GM21390 (cell line): ENCODE measurements around the gene GFRAL.
"Not testable (repeated sequence)": the region's sequence is repeated elsewhere in the genome, so short reads cannot be mapped to it uniquely, and the experiment has no call there.

ENCODE experiments used
- ATAC-seq: cut with Tn5 transposase; IDR thresholded peaks from one replicate; pipeline ENCODE4 v1.9.1; 2021; ENCODE audit not compliant: unreplicated experiment

Gene GFRAL, protein sequence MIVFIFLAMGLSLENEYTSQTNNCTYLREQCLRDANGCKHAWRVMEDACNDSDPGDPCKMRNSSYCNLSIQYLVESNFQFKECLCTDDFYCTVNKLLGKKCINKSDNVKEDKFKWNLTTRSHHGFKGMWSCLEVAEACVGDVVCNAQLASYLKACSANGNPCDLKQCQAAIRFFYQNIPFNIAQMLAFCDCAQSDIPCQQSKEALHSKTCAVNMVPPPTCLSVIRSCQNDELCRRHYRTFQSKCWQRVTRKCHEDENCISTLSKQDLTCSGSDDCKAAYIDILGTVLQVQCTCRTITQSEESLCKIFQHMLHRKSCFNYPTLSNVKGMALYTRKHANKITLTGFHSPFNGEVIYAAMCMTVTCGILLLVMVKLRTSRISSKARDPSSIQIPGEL

DNA sequence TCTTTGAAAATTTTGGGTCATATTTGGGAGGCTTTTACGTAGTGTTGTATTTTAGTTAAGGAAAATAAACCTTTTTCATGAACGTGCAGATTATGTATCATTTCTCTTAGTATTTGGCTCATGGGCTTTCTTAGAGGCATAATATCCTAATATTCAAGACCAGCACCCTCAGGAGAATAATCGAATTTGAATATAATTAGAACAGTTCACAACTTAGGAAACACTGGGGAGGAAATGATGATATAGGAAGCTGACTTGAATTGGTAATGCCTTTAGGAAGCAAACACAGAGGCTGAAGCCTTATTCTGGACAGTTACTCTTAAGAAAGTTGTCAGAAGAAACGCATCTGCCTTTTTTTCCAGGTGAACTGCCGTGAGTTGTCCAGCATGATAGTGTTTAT, at the start of gene GFRAL:
GFRAL (plus strand) TSS at position 301 of the 400 bp plus-strand sequence; CDS start at position 387, 86 bp downstream.
- no peak for ATAC-seq

DNA sequence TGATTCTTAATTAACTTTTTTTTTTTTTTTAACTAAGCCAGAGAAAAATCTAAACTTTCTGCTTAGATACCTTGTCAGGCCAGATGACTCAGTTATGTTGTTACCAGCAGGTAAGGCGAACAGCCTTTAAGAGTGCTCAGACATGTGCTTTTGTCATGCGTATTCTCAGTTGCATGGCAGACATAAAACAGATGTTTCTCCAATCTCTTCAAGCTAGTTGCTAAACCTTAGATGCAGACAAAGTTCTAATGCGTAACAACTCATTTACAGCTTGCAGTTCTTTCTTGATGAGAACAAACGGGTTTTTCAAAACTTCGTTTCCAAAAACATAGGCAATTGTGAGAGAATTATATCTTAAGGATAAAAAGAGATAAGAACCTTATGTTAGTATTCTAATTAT, 49.6 kb upstream of the GFRAL start:
- no peak for ATAC-seq

DNA sequence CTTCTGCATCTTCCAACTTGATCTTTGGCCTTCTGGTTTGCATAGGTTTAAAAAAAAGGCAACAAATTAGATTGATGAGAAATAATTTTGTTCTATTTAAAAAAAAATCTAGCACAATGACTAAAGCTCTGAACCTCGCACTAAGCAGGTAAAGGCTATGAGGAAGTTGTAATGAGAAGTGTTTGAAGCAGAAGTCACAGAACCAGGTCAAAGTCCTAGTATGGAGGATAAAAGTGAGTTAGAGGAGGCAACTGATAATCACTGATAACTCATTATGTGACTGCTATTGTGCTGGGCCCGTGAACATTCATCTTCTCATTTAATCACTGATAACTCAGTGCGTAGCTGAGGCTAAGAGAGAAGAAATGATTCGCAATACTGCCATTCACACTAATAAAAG, 46.1 kb upstream of the GFRAL start:
- no peak for ATAC-seq

DNA sequence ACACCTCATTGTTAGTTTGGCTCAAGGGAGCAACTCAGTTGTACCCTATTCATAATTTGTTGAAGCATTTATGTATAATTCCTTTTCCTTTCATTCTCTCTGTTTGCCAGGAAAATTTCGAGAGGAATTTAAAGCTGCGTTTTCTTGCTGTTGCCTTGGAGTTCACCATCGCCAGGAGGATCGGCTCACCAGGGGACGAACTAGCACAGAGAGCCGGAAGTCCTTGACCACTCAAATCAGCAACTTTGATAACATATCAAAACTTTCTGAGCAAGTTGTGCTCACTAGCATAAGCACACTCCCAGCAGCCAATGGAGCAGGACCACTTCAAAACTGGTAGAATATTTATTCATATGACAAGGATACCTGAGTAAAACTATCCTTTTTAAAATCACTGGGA, 45.2 kb upstream of the GFRAL start:
- no peak for ATAC-seq

DNA sequence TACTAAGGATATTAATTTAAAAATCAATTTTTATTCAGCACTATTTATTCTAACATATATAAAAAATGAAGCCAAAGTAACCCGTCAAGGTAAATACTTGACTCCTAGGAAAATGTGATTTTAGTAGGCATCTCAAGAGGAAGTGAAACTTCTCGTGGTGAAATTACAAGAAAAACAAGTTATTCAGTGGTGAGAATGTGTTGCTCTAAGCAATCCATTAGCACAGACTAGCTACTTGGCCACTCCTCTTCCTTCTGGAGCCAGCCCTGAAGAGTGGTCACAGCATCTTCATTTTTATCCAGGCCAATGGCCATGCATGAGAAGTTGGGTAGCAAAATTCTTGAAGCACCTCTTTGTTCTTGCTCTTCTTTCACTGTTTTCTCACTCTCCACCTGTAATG, 40.4 kb upstream of the GFRAL start:
- ATAC-seq: no peak

DNA sequence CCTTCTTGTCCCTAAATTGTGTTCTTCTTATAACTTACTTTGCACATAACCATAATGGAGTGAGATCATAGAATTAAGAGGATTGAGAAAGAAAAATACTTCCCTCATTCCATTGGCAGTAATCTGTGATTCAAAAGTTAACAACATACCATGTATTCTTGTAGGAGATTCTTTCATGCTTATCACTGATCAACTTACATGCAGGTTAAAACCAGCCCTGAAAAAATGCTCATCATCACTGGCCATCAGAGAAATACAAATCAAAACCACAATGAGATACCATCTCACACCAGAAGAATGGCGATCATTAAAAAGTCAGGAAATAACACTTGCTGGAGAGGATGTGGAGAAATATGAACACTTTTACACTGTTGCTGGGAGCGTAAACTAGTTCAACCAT, 36.5 kb upstream of the GFRAL start:
- no peak for ATAC-seq

DNA sequence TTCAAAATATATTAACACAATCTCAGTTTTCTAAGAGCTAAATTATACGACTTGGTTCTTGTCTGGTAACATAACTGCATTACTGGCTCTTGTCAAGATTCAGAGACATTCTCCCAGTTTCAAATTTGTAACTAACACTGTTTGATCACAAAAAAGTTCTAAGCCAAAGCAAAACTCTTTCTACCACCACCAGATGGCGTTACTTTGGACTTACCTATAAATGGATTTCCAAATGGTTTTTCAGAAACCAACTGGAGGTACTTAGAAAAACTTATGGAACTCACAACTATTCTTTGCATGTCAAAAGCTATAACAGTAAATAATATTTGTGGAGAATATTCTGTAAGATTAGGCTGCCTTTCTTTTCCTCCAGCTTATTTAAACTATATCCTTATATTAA, 34.2 kb upstream of the GFRAL start:
- no peak for ATAC-seq

DNA sequence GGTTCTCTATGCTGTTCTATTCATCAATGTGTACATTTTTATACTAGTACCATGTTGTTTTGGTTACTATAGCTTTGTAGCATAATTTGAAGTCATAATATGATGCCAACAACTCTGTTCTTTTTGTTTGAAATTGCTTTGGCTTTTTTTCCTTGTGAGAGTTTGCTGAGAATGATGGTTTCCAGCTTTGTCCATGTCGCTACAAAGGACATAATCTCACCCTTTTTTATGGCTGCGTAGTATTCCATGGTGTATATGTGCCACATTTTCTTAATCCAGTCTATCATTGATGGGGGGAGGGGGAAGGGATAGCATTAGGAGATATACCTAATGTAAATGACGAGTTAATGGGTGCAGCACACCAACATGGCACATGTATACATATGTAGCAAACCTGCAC, 30.1 kb upstream of the GFRAL start:
- ATAC-seq: not testable (repeated sequence)

DNA sequence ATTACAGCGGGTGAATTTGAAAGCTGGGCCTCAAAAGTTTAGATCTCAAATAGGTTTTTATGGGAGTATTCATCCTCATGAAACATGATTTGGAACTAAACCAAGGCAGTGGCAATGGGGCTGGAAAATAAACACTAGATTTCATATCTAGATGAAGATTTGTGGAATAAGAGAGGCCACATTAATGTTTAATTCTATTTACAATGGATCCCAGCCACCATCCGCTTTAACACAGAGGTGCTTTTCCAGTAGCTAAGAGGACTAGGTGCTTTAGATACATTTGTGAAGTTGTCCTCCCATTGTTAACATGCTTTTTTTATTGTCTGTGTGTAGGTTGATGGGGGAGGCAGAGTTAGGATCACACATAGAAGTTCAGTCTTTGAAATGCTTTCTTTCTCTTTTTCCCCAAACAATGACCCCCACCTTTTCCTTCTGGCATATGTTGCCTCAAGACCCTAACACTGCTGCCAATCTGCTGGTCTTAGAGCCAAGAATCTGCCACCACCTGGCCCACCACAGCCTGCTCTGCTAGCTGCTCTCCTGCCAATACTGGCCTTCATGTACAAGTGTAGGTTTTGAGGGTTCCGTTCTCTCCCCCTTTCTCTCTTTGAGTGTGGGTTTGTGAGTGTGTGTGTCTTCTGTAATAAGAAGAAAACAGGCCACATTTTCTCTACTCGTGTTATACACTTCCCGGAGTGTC, 27.8 kb upstream of the GFRAL start:
- ATAC-seq: no peak

DNA sequence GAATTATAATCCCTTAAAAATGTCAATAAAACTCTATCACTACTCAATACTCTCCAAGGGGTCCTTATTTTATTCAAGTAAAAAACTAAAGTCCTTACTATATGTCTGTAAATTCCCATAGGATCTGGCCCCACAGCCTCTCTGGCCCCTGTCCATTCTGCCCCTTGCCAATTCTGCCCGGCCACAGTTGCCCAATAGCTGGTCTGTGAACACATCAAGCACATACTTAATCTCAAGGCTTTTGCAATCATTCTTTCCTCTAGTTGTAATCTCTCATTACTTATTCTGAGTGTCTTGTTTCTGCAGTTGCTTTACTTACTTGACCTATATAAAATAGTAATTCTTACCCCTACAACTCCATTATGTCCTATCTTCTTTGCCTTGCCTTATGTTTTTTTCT, 22.5 kb upstream of the GFRAL start:
- ATAC-seq: no peak

DNA sequence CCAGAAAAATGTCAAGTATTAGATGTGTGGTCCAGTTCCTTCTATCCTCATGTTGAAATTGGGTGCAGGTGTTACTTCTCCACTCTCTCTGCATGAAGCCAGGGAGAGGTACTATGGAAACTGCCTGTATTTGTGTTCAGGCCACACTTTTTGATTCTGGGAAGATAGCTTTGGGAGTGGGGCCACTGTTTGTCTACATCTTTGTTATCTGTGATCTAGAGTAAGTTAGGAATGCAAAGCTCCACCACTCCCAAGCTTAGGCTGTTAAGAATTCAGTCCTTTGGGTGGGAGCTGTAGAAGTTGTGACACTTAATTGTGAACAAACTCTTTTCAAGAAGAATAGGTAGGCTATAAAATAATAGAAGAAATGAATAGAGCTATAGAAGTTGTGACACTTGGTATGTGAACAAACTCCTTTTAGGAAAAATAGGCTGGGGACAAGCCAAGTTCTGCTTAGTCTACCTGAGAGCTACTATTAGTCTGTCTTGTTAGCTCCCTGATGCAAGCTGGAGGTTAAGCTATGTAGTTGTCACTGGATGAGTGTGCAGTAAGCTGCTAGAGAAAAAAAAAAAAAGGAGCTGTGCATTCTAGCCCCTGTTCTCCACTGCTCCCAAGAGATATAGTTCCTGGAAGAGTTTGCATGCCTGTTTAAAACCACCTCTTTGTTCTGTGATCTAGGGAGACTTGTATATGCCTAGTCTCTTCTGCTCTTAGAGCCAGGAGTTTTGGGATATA, 7.1 kb upstream of the GFRAL start:
- no peak for ATAC-seq

DNA sequence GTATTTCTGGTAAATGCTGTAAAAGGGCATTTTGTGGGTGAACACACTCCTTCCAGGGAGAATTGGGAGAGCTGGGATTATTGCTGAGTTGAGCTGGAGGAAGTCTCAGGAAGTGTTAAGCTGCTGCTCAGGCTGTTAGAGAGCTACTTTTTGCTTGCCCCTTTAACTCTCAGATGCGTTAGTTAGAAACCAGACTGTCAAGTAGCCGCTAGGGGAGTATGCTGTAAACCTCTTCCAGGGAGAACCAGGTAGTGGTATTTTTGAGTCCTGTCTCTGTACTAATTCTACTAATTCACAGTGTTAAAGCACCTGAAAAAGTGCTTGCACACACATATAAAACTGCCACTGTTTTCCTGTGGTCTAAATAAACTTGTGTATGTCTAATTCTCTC, 6.6 kb upstream of the GFRAL start:
- no peak for ATAC-seq

DNA sequence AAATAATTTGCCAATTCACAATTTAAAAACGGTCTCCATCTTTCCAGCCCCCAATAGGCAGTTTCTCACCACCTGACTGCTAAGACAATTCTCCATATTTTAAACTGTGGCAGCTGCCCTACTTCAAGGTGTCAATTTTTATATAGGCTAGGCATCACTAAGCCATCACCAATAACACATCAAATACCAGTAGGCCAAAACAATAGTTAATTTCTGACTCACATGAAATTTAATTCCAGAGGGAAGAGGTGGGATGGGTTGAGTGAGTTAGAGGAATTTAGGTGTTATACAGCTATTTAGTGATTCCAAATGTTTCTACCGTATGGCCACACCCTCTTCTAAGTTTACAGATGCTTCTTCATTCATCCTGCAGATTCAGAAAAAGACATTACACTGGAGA, 49.9 kb downstream of the GFRAL start:
- no peak for ATAC-seq

DNA sequence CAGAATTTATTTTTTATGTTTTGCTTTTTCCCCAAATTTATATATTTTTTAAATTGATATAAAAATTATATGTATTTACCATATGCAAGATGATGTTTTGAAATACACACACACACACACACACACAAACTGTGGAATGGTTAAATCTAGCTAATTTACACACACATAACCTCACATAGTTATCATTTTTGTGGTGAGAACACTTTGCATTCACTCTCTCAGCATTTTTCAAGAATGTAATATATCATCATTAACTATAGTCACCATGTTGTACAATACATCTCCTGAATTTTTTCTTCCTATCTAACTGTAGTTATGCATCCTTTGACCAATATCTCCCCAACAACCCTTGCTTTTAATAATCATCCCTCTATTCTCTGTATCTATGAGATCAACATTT, 52.2 kb downstream of the GFRAL start:
- ATAC-seq: no peak

DNA sequence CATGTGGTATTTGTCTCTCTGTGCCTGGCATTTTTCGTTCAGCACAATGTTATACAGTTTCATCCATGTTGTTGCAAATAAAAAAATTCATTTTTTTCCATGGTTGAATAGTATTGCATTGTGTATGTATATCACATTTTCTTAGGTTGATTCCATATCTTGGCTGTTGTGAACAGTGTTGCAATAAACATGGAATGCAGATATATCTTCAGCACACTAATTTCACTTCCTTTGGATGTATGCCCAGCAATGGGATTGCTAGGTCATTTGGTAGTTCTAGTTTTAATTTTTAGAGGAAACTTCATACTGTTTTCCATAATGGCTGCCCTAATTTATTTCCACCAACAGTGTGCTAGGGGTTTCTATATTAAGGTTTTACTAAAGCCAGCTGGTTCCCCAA, 52.6 kb downstream of the GFRAL start:
- no peak for ATAC-seq

DNA sequence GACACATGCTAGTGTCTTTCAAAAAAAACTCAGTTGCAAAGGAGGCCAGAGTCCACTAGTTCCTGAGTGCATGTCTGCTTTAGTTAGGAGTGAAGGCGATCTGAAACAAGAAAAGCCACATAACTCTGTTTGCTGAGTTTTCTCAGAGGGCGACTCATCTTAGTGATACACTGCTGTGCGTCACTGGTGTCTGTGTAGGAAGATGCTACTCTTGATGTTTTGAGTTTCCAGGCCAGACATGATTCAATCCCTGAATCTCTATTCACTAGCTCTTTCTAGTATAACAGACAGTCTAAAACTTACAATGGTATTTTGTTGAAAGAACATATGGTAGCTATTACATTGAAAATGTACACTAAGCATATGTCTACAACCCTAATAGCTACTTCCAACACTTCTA, 60.9 kb downstream of the GFRAL start:
- ATAC-seq: no peak

DNA sequence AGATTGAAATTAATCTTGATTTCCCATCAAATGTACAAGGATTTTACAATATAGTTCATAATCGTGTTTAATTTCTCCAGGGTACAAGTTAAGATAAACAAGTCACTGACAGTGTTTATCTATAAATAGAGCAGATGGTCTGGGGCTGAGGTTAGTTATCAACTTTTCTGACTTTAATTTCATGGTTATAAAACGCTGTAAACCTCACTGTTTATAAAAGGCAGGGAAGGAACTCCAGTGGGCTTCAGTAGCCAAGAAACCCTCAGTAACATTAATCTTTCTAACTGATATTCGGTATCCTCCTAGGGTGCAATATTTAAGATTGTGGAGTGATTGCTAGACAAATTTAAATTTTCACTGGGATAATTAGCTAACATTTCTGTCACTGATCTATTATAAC, 68.6 kb downstream of the GFRAL start:
- ATAC-seq: no peak

DNA sequence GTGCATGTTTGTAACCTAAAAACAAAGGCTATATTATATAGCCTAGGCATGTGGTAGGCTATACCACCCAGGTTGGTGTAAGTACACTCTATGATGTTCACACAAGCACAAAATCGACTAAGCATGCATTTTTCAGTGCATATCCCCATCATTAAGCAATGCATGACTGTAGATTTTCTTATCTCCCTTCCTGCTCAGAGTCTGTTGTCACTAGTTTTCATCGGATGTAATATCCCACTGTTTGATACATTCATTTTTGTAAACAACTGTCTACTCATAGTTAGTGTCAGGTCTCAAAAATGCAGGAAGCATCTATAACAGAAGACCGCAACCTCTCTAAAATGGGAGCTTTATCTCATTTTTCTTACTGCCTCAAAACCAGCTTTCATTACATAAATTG, 70.7 kb downstream of the GFRAL start:
- no peak for ATAC-seq

DNA sequence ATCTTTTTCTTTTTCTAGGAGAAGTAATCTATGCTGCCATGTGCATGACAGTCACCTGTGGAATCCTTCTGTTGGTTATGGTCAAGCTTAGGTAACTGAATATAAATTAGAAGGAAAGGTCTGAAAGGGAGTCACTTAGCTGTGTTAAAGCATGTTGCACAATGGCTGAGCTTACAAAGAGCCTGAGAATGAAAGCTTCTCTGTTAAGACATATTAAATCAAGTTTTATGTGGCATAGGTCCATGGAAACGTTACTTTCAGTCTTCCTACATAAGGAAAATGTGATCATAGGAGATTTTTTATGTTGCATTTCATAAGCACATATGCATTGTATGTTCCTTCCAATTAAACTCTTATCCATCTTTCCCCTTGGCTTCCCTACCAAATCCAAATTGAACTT, 72.1 kb downstream of the GFRAL start:
- no peak for ATAC-seq

DNA sequence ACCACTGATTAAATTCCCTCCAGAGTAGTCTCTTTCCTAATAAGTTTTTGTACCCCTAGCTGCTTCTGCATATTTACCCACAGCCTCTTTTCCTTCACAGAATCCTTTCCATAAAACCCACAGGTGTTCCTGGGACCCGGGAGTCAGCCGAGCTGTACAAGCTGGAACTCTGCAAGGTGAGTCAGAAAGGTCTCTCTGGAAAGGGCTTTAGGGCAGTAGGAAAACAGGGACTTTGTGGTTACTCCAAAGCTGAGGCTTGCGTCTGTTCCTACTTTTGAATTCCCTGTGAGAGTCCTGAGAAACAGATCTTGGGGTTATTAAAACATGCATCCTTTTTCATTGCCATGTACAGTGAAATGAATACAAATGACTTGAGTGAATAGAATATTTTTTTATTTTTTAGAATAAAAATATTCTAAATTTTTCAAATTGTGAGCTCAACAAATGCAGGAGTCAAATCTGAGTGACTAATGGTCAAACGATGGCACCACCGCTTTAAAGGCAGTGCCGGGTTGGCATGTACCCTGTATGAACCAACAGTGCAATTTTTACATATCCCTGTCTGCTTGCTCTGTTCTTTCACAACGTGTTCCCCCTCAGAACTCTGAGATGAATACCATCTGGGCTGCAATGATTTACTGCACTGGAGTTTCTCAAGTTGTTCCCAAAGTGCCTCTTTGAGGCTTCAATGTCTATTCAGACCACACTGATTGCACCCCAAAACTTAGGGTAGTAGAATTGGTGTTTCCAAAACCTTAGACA, 78.4 kb downstream of the GFRAL start:
- ATAC-seq: no peak

DNA sequence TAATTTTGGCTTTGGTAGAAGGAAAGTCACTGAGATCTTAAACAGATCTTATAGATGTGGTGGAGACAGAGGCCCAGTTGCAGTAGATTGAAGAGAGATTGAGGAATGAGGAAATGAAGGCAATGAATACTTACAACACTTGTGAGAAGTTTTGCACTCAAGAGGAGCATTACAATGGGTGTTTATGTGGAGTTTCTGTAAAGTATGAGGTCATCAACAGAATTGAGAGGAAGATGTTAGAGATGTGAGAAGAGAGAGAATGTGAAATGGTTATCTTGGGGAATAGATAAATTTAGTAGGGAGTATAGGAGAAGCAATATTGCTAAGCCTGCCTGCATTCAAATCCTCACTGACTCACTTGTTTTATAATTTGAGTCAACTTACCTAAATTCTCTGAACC, 83.4 kb downstream of the GFRAL start:
- ATAC-seq: no peak
